Lower lobe of right lung (tissue), 2 donors: Measurements from ENCODE around the gene CLPX. TPM values are rescaled to one million over a fixed set of nuclear protein-coding genes. Genes with fewer than 3 reads are reported as not detected.
A peak's percentile ranks its signal among the peaks of the same experiment; 100 is the strongest.

Source experiments
- ATAC-seq, 2 donors: fragments of 200-7000 bp; cut with Tn5 transposase; one replicate each; pipeline ENCODE4 v1.9.1; 2020 to 2022; ENCODE audit warnings: mild to moderate bottlenecking in 2 of 2, moderate library complexity in 2 of 2
- DNase-seq: peaks from one replicate; pipeline ENCODE4 v3.0.0-alpha.2; 2020
- H3K27ac ChIP-seq: fragments of 200-600 bp; one replicate; pipeline ENCODE4 v1.8.0; 2022
- H3K27me3 ChIP-seq: fragments of 200-600 bp; one replicate; pipeline ENCODE4 v1.8.0; 2022; ENCODE audit warnings: low read depth
- H3K36me3 ChIP-seq: fragments of 200-600 bp; one replicate; pipeline ENCODE4 v1.8.0; 2022; ENCODE audit warnings: mild to moderate bottlenecking
- H3K4me1 ChIP-seq: fragments of 200-600 bp; one replicate; pipeline ENCODE4 v1.8.0; 2022
- H3K4me3 ChIP-seq: fragments of 200-600 bp; one replicate; pipeline ENCODE4 v1.8.0; 2022; ENCODE audit warnings: mild to moderate bottlenecking
- H3K9me3 ChIP-seq: fragments of 200-600 bp; one replicate; pipeline ENCODE4 v1.8.0; 2022
- CTCF ChIP-seq: fragments of 200-600 bp; IDR thresholded peaks from one replicate; pipeline ENCODE4 v1.8.0; 2022; ENCODE audit warnings: antibody characterized with exemption, mild to moderate bottlenecking
- intact Hi-C: fragments of 100-400 bp; cut with DNase I; formaldehyde crosslinking; loops from one replicate; pipeline ENCODE4 v1.11.0; 2022
- total RNA-seq: library from RNA; stranded (reverse); fragmentation: NEBNext Ultra II Directional; extraction: Animal tissue kit (Norgen Biotek cat#: 25700); gene quantifications from one replicate; pipeline ENCODE4 v1.2.1, GENCODE V29; 2021
- donor health status: DM: no; HTN: yes; CAD: no; lungs with severe emphysema.

The CLPX gene
- total RNA-seq, 1 donor from 2014 or later, result 43.4 TPM

GRCh38 chr15:65210770-65211481 lies 25.8 kb upstream of the CLPX start, which contains the start of gene CILP:
Gene CILP, minus strand, starts transcription at chr15:65211473. Its CDS starts 1,718 bp downstream, at chr15:65209755.
- Histone ChIP-seq H3K9me3 (no peaks in the 10 kb centered on the region), H3K4me3 (no peak within 1 kb of the TSS), H3K4me1 (peaks cover 3% of the 10 kb centered on the region), H3K27me3 (no peaks in the 10 kb centered on the region), H3K36me3 (no peaks in the 10 kb centered on the region), H3K27ac (peak within 1 kb of the TSS; percentile 11)
- ATAC-seq, result peak in 1 of 2 donors; percentile 20
- intact Hi-C loops, result no loop called here
- TF ChIP-seq CTCF, result no peak
- no peak for DNase-seq

- ATAC-seq, result no peak
- intact Hi-C loops, result no loop called here
- H3K27ac ChIP-seq, result no peak overlapping the region
Observed at GRCh38 chr15:65209701-65210643, 24.8 kb upstream of the CLPX start.

GRCh38 chr15:65208647-65209046 lies 23.5 kb upstream of the CLPX start:
- H3K9me3 ChIP-seq, result no peaks in the 10 kb centered on the region
- H3K27ac ChIP-seq, result no peak overlapping the region
- no peak overlapping the region for H3K4me3 ChIP-seq
- H3K4me1 ChIP-seq, result peaks cover 3% of the 10 kb centered on the region
- no peak for TF ChIP-seq CTCF
- DNase-seq (no peak), ATAC-seq (no peak)
- H3K27me3 ChIP-seq, result no peaks in the 10 kb centered on the region
- intact Hi-C loops, result no loop called here
- H3K36me3 ChIP-seq, result no peaks in the 10 kb centered on the region

More at GRCh38 chr15:65209701-65210643, 24.8 kb upstream of the CLPX start:
- TF ChIP-seq CTCF, result no peak
- H3K27me3 ChIP-seq, result no peaks in the 10 kb centered on the region
- DNase-seq, result no peak
- no peaks in the 10 kb centered on the region for H3K36me3 ChIP-seq
- no peak overlapping the region for H3K4me3 ChIP-seq
- peaks cover 3% of the 10 kb centered on the region for H3K4me1 ChIP-seq
- no peaks in the 10 kb centered on the region for H3K9me3 ChIP-seq

GRCh38 chr15:65207280-65207840 lies 22.2 kb upstream of the CLPX start:
- intact Hi-C loops, result no loop called here
- TF ChIP-seq CTCF, result no peak
- peaks cover 3% of the 10 kb centered on the region for H3K4me1 ChIP-seq
- no peaks in the 10 kb centered on the region for H3K27me3 ChIP-seq
- ATAC-seq (no peak), DNase-seq (no peak)
- H3K4me3 ChIP-seq, result no peak overlapping the region
- H3K9me3 ChIP-seq, result no peaks in the 10 kb centered on the region
- no peaks in the 10 kb centered on the region for H3K36me3 ChIP-seq
- H3K27ac ChIP-seq, result no peak overlapping the region

- intact Hi-C loops, result no loop called here
- no peaks in the 10 kb centered on the region for H3K27me3 ChIP-seq
- ATAC-seq, result no peak
- peaks cover 3% of the 10 kb centered on the region for H3K4me1 ChIP-seq
- TF ChIP-seq CTCF, result no peak
- no peak for DNase-seq
- H3K27ac ChIP-seq, result no peak overlapping the region
- no peaks in the 10 kb centered on the region for H3K9me3 ChIP-seq
- no peaks in the 10 kb centered on the region for H3K36me3 ChIP-seq
- no peak overlapping the region for H3K4me3 ChIP-seq
Observed at GRCh38 chr15:65206750-65207149, 21.6 kb upstream of the CLPX start.
